HG03442 (cell line): ENCODE measurements around the gene KRTAP13-4.

Experiments
- ATAC-seq: cut with Tn5 transposase; IDR thresholded peaks from one replicate; pipeline ENCODE4 v1.9.1; 2021; ENCODE audit warnings: mild to moderate bottlenecking, moderate library complexity; ENCODE audit not compliant: unreplicated experiment

Gene KRTAP13-4, protein sequence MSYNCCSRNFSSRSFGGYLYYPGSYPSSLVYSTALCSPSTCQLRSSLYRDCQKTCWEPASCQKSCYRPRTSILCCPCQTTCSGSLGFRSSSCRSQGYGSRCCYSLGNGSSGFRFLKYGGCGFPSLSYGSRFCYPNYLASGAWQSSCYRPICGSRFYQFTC

GRCh38 chr21:30430170-30430655 is at the start of gene KRTAP13-4:
Gene KRTAP13-4, plus strand, starts transcription at chr21:30430220. Its CDS starts 56 bp downstream, at chr21:30430276.
- no peak for ATAC-seq

GRCh38 chr21:30382201-30382600 is 47.8 kb upstream of the KRTAP13-4 start:
- ATAC-seq, result no peak

DNA sequence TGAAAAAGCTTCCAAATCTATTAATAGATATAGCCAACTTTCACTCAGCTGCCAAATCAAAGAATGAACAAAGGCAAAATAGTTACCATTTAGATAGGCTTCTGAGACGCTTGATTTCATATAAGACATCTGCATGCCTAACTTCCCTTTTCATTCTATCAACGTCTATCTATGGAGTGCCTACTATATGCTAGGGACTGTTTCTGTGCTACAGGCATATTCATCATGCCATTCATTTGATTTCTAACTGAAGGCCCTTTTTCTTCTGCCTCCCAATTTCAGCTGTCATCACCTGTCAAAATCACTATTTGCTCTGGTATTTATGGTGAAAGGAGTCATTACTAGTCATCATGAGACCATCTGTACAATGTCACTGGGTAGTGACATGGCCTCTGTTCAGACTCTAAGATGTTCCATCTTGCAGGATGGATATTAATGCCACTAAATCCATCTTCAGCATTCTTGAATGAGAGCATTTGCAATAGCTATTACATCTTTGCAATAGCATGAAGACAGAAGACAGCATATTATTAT is 38.5 kb upstream of the KRTAP13-4 start:
- no peak for ATAC-seq

DNA sequence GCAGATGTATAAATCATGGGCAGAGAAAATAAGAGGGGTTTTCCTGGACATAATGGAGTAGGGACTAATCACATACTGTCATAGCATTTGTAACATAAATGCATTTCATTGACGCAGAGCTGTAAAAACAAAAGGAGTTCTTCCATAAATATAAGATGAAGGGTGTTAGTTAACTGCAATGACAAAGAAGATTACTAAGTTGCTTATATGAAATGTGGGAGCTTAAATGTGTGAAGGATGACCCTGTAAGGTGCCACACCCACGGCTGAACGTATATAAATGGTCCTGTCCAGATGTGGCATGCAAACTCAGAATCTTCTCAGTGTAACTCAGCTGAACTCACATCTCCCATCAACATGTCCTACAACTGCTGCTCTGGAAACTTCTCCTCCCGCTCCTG is 34.3 kb upstream of the KRTAP13-4 start, which contains the start of gene KRTAP13-1:
TSS of gene KRTAP13-1 (plus strand) at position 301 of the 400 bp plus-strand sequence. CDS start at position 357, 56 bp downstream.
- no peak for ATAC-seq

DNA sequence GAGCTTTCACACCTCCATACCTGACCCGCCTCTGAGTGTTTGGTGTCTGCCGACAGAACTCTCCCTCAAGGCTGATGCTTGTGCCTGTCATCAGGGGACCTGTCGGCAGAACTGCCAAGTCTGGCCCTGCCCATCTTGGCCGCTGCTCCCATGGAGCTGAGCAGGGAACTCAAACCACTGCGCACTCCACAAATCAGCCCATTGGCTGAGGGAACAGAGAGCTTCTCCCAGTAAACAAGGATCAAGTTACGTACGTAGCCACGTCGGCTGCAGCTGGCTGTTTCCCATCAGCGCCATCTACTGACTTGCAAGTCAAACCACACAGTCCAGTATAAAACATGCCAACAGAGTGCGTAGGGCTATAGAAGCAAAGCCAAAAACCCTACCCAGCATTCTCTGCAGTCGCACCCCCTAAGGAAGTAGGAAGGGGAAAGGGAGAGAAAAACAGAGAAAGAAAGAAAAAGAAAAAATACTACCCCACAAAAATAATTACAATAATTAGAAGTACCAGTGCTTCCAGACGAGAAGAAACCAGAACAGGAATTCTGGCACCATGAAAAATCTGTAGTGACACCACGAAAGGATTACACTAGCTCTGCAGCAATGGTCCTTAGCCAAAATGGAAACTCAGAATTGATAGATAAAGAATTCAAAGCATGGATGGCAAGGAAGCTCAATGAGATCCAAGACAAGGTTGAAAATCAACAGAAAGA is 21.1 kb upstream of the KRTAP13-4 start:
- ATAC-seq, result no peak

- ATAC-seq, result no peak
Observed at GRCh38 chr21:30415993-30416392, 14.0 kb upstream of the KRTAP13-4 start.

- no peak for ATAC-seq
Observed at GRCh38 chr21:30425826-30426225, 4.2 kb upstream of the KRTAP13-4 start, which contains the start of gene KRTAP13-3. Gene KRTAP13-3, minus strand, starts transcription at chr21:30425926. Its CDS starts 14 bp downstream, at chr21:30425912.

GRCh38 chr21:30426731-30427130 is 3.3 kb upstream of the KRTAP13-4 start:
- no peak for ATAC-seq

DNA sequence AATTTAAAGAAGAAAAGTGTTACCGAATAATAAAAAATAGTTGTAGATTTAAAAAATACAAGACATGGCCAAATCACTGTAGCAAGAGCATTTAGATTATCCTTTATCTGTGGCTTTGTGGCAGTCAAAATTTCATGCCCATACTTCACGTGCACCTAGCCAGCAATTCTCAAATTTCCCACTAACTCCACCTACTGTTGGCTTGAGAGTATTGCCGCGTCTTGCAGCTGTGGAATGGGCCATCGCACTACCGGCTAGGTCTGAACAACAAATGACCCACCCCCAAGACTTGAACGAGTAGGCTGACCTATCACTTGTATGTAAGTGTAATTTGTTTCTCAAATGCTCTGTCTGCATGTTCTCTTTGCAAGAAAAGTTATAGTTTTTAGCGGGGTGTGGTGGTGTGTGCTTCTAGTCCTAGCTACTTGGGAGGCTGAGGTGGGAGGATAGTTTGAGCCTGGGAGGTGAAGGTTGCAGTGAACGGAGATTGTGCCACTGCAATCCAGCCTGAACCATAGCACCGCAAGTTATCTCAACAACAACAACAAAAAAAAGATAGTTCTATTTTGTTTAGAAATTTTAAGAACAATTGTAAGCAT is 4.1 kb downstream of the KRTAP13-4 start:
- no peak for ATAC-seq

DNA sequence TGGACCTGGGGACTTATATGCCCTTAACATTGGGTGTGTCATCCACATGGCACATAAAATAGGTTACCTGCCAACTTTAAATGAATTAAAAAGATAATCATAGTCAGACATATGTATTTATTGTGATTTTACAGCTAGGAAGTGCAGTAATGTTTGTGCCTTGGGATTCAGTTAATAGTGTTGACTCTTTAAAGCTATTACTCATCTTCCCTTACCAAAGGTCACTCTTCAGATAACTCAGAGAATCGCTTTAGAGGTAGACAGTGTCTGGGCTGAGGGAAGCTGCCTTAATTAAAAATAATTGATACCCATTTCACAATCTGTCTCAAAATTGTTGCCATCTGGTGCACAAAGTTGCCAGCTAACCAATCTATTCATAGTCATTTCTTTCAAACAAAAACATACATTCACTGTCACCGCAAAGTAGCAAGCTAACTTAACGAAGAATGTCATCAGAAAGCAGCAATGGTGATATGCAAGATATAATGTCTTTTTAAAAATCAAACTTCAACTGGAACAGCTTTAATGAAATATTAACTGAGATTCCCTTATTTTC is 7.1 kb downstream of the KRTAP13-4 start:
- ATAC-seq, result no peak

GRCh38 chr21:30439975-30440374 is 10.0 kb downstream of the KRTAP13-4 start, which contains the start of gene KRTAP15-1:
Gene KRTAP15-1, plus strand, starts transcription at chr21:30440275. Its CDS starts 53 bp downstream, at chr21:30440328.
- ATAC-seq, result no peak

DNA sequence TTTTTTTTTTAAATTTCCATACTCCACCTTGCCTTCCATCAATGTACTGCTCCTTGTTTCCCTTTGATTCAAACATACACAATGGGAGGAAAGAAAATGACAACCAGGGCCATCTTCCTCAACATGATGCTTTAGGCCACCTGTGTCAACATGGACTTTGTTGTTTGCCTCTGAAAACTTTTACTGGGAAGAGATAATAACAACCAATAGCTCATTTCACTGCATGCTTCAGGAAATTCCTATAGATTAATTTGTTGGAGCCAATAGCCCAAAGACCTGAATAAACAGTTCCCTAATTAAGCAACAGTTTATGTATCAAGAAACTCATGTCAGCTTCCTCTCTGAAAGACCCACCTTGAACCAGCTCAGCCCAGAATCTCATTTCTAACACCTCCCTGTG is 13.2 kb downstream of the KRTAP13-4 start:
- no peak for ATAC-seq

GRCh38 chr21:30444204-30444603 is 14.2 kb downstream of the KRTAP13-4 start:
- ATAC-seq, result no peak

- no peak for ATAC-seq
Observed at GRCh38 chr21:30447056-30447455, 17.0 kb downstream of the KRTAP13-4 start.

DNA sequence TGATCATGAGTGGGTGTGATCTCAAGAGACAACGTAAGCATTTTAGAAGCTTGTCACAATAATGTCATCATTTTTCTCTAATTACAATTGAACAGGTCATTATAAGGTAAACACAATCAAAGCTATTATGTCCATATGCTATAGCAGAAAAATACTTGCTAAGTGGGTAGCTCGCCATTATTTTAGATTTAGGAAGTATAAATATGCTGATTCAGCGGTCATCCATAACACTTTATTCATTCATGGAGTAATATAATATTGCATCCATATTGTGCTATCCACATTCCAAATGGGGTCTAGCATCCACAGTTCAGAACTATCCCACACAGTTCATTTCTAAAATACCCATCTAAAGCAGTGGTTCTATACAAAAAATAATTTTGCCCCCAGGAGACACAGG is 18.5 kb downstream of the KRTAP13-4 start:
- ATAC-seq, result no peak

DNA sequence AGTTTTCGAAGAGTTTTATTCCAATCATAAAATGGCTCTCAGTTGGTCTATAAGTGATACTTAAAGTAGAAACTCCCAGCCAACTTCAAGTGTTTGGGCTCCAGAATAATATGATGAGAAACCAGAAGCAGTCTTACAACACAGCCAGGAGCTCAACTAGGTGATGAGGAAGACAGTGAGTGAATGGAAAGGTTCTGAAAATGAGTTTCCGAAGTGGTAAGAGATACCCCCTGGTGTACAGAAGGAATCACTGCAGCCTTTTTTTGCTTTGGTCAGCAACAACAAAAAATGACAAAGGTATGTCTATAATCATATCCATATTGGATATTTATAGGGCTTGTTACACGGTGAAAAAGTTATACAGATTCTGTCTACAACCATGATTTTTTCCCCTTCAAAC is 33.7 kb downstream of the KRTAP13-4 start:
- ATAC-seq, result no peak

GRCh38 chr21:30468900-30469714 is 39.1 kb downstream of the KRTAP13-4 start:
- ATAC-seq, result no peak

GRCh38 chr21:30478004-30478403 is 48.0 kb downstream of the KRTAP13-4 start:
- ATAC-seq, result no peak

- ATAC-seq, result no peak
Observed at GRCh38 chr21:30479259-30479658, 49.2 kb downstream of the KRTAP13-4 start.

DNA sequence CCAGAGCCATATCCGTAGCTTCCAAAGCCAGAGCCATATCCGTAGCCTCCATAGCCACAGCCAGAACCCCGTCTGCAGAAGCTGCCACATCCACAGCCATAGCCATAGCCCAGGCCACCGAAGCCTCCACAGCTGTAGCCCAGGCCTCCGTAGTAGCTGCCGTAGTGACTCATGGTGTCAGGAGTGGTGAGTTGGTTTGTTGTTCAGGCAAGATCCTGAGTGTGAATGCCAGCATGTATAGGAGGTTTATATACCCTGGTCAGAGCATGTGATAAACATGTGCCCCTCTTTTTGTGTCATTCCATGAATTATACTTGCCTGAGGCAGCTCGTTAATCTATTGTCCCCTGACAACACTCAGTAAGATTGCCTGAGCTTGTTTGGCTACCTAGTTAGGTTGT is 50.1 kb downstream of the KRTAP13-4 start, which contains the start of gene KRTAP19-1:
TSS of gene KRTAP19-1 (minus strand) at position 223 of the 400 bp plus-strand sequence. CDS start at position 173, 50 bp downstream.
- ATAC-seq, result no peak
